Measurements from ENCODE around the gene TMEM26. TPM values are rescaled to one million over a fixed set of nuclear protein-coding genes. Genes with fewer than 3 reads are reported as not detected.

TMEM26 gene
- total and polyA plus RNA-seq, 2 of the 13 experiments (the other 11 are each of a cell fraction or from before 2014, with no cell fraction given), result not detected

GRCh38 chr10:61464461-61465170 lies 11.4 kb upstream of the TMEM26 start:
- no peak for ATAC-seq
- H3K36me3 ChIP-seq (replicated peaks in 1 of 2; ENCODE audit: control insufficient read depth in 1 of 2, insufficient read depth in 2 of 2, low read length in 2 of 2), result no peaks in the 10 kb centered on the region
- no peak overlapping the region for H3K4me2 ChIP-seq (ENCODE audit: low read depth, low read length)
- TF ChIP-seq ZBTB39 (CRISPR knock-in tag; IDR thresholded peaks at IDR 0.05), result no peak
- no peak for TF ChIP-seq CBFB (CRISPR knock-in tag; IDR thresholded peaks at IDR 0.05)
- no peak for TF ChIP-seq KAT7 (CRISPR knock-in tag; IDR thresholded peaks at IDR 0.05; ENCODE audit: borderline replicate concordance)
- TF ChIP-seq ZNF180 (CRISPR knock-in tag; IDR thresholded peaks at IDR 0.05; ENCODE audit: borderline replicate concordance, low read depth), result no peak
- TF ChIP-seq DNMT3B (CRISPR knock-in tag; conservative IDR thresholded peaks at IDR 0.05), result no peak
- TF ChIP-seq STAT5B (CRISPR knock-in tag; IDR thresholded peaks at IDR 0.05), result no peak
- H3K4me3 ChIP-seq (replicated peaks in 1 of 3; ENCODE audit: insufficient read depth in 1 of 3, low read depth in 2 of 3, low read length in 3 of 3), result no peak overlapping the region
- ChIA-PET POLR2A (no interaction called here), CTCF (ENCODE audit: low intra/inter-chr PET ratio, low total read pairs) (no interaction called here)
- intact Hi-C loops (cut with micrococcal nuclease; ENCODE audit: unreplicated experiment) (no loop called here), in situ Hi-C loops (cut with HindIII; ENCODE audit: extremely low pct_ligation_motif_present, low pct_unique_long_range_greater_than_20kb) (no loop called here)
- no peaks in the 10 kb centered on the region for H4K20me1 ChIP-seq (ENCODE audit: insufficient read depth, low read length)
- BruUV-seq (replicated peaks), result no TSS peak
- H3K9me3 ChIP-seq (ENCODE audit: low read length), result no peaks in the 10 kb centered on the region
- no peak for DNase-seq (ENCODE audit: low spot score)
- H3K4me1 ChIP-seq (ENCODE audit: insufficient read depth, low read length), result no peaks in the 10 kb centered on the region
- H2AFZ ChIP-seq (ENCODE audit: low read length), result no peak overlapping the region
- no peak overlapping the region for H3K9ac ChIP-seq (ENCODE audit: insufficient read depth, low read depth, low read length)
- no peak overlapping the region for H3K27ac ChIP-seq (ENCODE audit: extremely low read length, insufficient read depth, low read length)
- H3K79me2 ChIP-seq (ENCODE audit: insufficient read depth, low read length), result no peaks in the 10 kb centered on the region
- 0 out of 5 replicates have a peak, but pooled peaks cover 0 to 1% of the 10 kb centered on the region in 2 experiments for H3K27me3 ChIP-seq (ENCODE audit: control insufficient read depth in 1 of 2, insufficient read depth in 2 of 2, low read length in 2 of 2)
- FAIRE-seq, result no peak
- WGBS (ENCODE audit: low lambda C conversion rate), result 16% methylated on average over 6 of the region's 6 CpGs
